H1 (cell line): ENCODE results near the gene PCDH8. TPM values are rescaled to one million over a fixed set of nuclear protein-coding genes. Genes with fewer than 3 reads are reported as not detected.

Experiments used
- CTCF ChIA-PET: fragments of 300-600 bp; sonication (Branson Sonifier 250); formaldehyde crosslinking; loops from one replicate; lab custom pipeline; 2021; ENCODE audit not compliant: partially characterized antibody; lab: Charles Lee
- POLR2A ChIA-PET: fragments of 300-600 bp; sonication (Branson Sonifier 250); formaldehyde crosslinking; loops from one replicate; lab custom pipeline; 2021; ENCODE audit warnings: inconsistent platforms; ENCODE audit not compliant: partially characterized antibody; lab: Charles Lee
- DNase-seq, 2 experiments: peaks; one replicate each; pipeline versions ENCODE4 v3.0.0 to v3.0.0-alpha.2; 2010 to 2022; ENCODE audit warnings: low spot score in 2 of 2, low read depth in 1 of 2, mixed read lengths in 1 of 2
- FAIRE-seq: peaks from 2 replicates; lab custom pipeline; 2011; peaks lifted over from hg19 to GRCh38; lab: Jason Lieb, UNC
- H2AFZ ChIP-seq: 2 replicates; pipeline ENCODE4 v1.8.1; 2012; ENCODE audit warnings: low read length, inconsistent platforms
- H2AK5ac ChIP-seq: 2 replicates; pipeline ENCODE4 v1.6.1; 2013; ENCODE audit warnings: low read depth, low read length
- H2BK120ac ChIP-seq: replicated peaks from 2 replicates; pipeline ENCODE3; 2013; ENCODE audit warnings: low read depth, low read length, inconsistent platforms
- H2BK12ac ChIP-seq: 2 replicates; pipeline ENCODE4 v1.6.1; 2013; ENCODE audit warnings: low read depth, low read length
- H2BK15ac ChIP-seq: 2 replicates; pipeline ENCODE4 v1.6.1; 2013; ENCODE audit warnings: low read length
- H2BK20ac ChIP-seq: 2 replicates; pipeline ENCODE4 v1.6.1; 2013; ENCODE audit warnings: low read length
- H2BK5ac ChIP-seq: 2 replicates; pipeline ENCODE4 v1.6.1; 2013; ENCODE audit warnings: low read depth, low read length
- H3K14ac ChIP-seq: 2 replicates; pipeline ENCODE4 v1.6.1; 2013; ENCODE audit warnings: inconsistent platforms; ENCODE audit not compliant: insufficient read length
- H3K18ac ChIP-seq: 2 replicates; pipeline ENCODE4 v1.6.1; 2013; ENCODE audit warnings: low read length; ENCODE audit errors: extremely low read depth
- H3K23ac ChIP-seq: 2 replicates; pipeline ENCODE4 v1.6.1; 2013; ENCODE audit warnings: inconsistent platforms; ENCODE audit not compliant: insufficient read length
- H3K23me2 ChIP-seq: 2 replicates; pipeline ENCODE4 v1.6.1; 2013; ENCODE audit warnings: low read depth, low read length
- H3K27ac ChIP-seq: 2 replicates; pipeline ENCODE4 v1.6.1; 2011; ENCODE audit warnings: low read depth, low read length, inconsistent platforms
- H3K27me3 ChIP-seq, 4 experiments: replicated peaks in 1 of 4; 1 replicate in 1 of 4; 2 replicates in 3 of 4; pipeline versions ENCODE4 v1.6.1 to v1.8.1; 2011 to 2013; ENCODE audit warnings: low read length in 3 of 4, mild to moderate bottlenecking in 3 of 4, inconsistent platforms in 2 of 4, mixed read lengths in 2 of 4, moderate library complexity in 1 of 4; ENCODE audit not compliant: control insufficient read depth in 3 of 4, insufficient read depth in 3 of 4; ENCODE audit errors: extremely low read depth in 1 of 4
- H3K36me3 ChIP-seq, 4 experiments: 2 replicates each; pipeline versions ENCODE4 v1.6.1 to v1.8.1; 2011 to 2013; ENCODE audit warnings: mild to moderate bottlenecking in 4 of 4, low read length in 3 of 4, moderate library complexity in 2 of 4, control low read depth in 1 of 4, inconsistent platforms in 1 of 4; ENCODE audit not compliant: insufficient read depth in 4 of 4, control insufficient read depth in 2 of 4
- H3K4ac ChIP-seq: replicated peaks from 2 replicates; pipeline ENCODE3; 2013; ENCODE audit warnings: low read length, low read depth, mixed read lengths, inconsistent platforms; ENCODE audit not compliant: insufficient read length
- H3K4me1 ChIP-seq, 4 experiments: replicated peaks in 1 of 4; 1 replicate in 1 of 4; 2 replicates in 3 of 4; pipeline versions ENCODE4 v1.6.1 to v1.8.1; 2011 to 2013; ENCODE audit warnings: low read length in 3 of 4, inconsistent platforms in 2 of 4, mixed read lengths in 1 of 4; ENCODE audit not compliant: insufficient read depth in 4 of 4, control insufficient read depth in 3 of 4
- H3K4me2 ChIP-seq, 2 experiments: 2 replicates each; pipeline versions ENCODE4 v1.6.1 to v1.8.1; 2011 to 2013; ENCODE audit warnings: low read depth in 2 of 2, low read length in 2 of 2, control low read depth in 1 of 2, inconsistent platforms in 1 of 2, mild to moderate bottlenecking in 1 of 2; ENCODE audit not compliant: insufficient read depth in 1 of 2
- H3K4me3 ChIP-seq, 4 experiments: fragments of 200-600, 300-600 bp in 1 of 4; sonication (generic), shearing (Covaris generic), sonication (Bioruptor Twin) in 1 of 4; 2 replicates each; pipeline versions ENCODE4 v1.5.1 to v1.8.1; 2011 to 2016; ENCODE audit warnings: low read length in 4 of 4, low read depth in 3 of 4, control low read depth in 2 of 4, inconsistent platforms in 2 of 4, mild to moderate bottlenecking in 2 of 4, mixed read lengths in 1 of 4, moderate library complexity in 1 of 4; ENCODE audit not compliant: insufficient read depth in 2 of 4; ENCODE audit errors: extremely low read depth in 1 of 4
- H3K56ac ChIP-seq: replicated peaks from 2 replicates; pipeline ENCODE3; 2013; ENCODE audit warnings: low read depth, mild to moderate bottlenecking, mixed read lengths, low read length, inconsistent platforms; ENCODE audit not compliant: insufficient read length
- H3K79me1 ChIP-seq: 2 replicates; pipeline ENCODE4 v1.6.1; 2013; ENCODE audit warnings: low read depth, low read length, control low read depth
- H3K79me2 ChIP-seq, 2 experiments: 2 replicates each; pipeline versions ENCODE4 v1.6.1 to v1.8.1; 2012 to 2013; ENCODE audit warnings: low read length in 2 of 2, mild to moderate bottlenecking in 2 of 2, inconsistent platforms in 1 of 2; ENCODE audit not compliant: insufficient read depth in 2 of 2, control insufficient read depth in 1 of 2
- H3K9ac ChIP-seq, 4 experiments: replicated peaks in 1 of 4; 1 replicate in 1 of 4; 2 replicates in 3 of 4; pipeline versions ENCODE4 v1.6.1 to v1.8.1; 2011 to 2013; ENCODE audit warnings: low read depth in 3 of 4, low read length in 3 of 4, control low read depth in 2 of 4, mild to moderate bottlenecking in 2 of 4, moderate library complexity in 2 of 4, inconsistent platforms in 1 of 4; ENCODE audit errors: extremely low read depth in 1 of 4
- H3K9me3 ChIP-seq, 2 experiments: 2 replicates each; pipeline versions ENCODE4 v1.6.1 to v1.8.1; 2012 to 2013; ENCODE audit warnings: mild to moderate bottlenecking in 2 of 2, moderate library complexity in 2 of 2, control low read depth in 1 of 2, inconsistent platforms in 1 of 2, low read depth in 1 of 2, low read length in 1 of 2, mixed read lengths in 1 of 2; ENCODE audit not compliant: insufficient read depth in 2 of 2
- H4K20me1 ChIP-seq, 2 experiments: replicated peaks in 1 of 2; 2 replicates each; pipeline versions ENCODE3 to v1.8.1; 2011 to 2013; ENCODE audit warnings: inconsistent platforms in 2 of 2, low read length in 2 of 2, mild to moderate bottlenecking in 1 of 2; ENCODE audit not compliant: insufficient read depth in 2 of 2, control insufficient read depth in 1 of 2
- H4K5ac ChIP-seq: 2 replicates; pipeline ENCODE4 v1.6.1; 2013; ENCODE audit warnings: low read length, low read depth, mixed read lengths, inconsistent platforms; ENCODE audit not compliant: insufficient read length
- H4K8ac ChIP-seq: 2 replicates; pipeline ENCODE4 v1.8.0; 2013; ENCODE audit warnings: mild to moderate bottlenecking, moderate library complexity, low read length, inconsistent platforms; ENCODE audit not compliant: insufficient read depth; ENCODE audit errors: extremely low read depth
- H4K91ac ChIP-seq: replicated peaks from 2 replicates; pipeline ENCODE3; 2013; ENCODE audit warnings: low read length, mixed read lengths, inconsistent platforms; ENCODE audit not compliant: insufficient read length
- ASH2L ChIP-seq: fragments of 200-600, 300-600 bp; sonication (generic); IDR thresholded peaks from one replicate; pipeline ENCODE4 v1.7.1; 2017; ENCODE audit warnings: low read length
- BACH1 ChIP-seq: IDR thresholded peaks from 2 replicates; pipeline ENCODE4 v1.6.1; 2012; ENCODE audit warnings: low read length, improper control_type of control experiment
- CTCF ChIP-seq, 3 experiments: IDR thresholded peaks; 1 replicate in 2 of 3; 2 replicates in 1 of 3; pipeline versions ENCODE4 v1.5.1 to v1.6.1; 2011; ENCODE audit warnings: low read length in 3 of 3, mild to moderate bottlenecking in 3 of 3, inconsistent platforms in 2 of 3, low read depth in 1 of 3, moderate library complexity in 1 of 3; ENCODE audit not compliant: insufficient read depth in 1 of 3; ENCODE audit errors: control extremely low read depth in 1 of 3
- EGR1 ChIP-seq: IDR thresholded peaks from 2 replicates; pipeline ENCODE4 v1.6.1; 2011; ENCODE audit warnings: low read depth, low read length, borderline replicate concordance
- KDM1A ChIP-seq: fragments of 200-600, 300-600 bp; sonication (generic); IDR thresholded peaks from 2 replicates; pipeline ENCODE4 v1.7.1; 2016; ENCODE audit warnings: mild to moderate bottlenecking, low read length, borderline replicate concordance
- MAX ChIP-seq: IDR thresholded peaks from 2 replicates; pipeline ENCODE4 v1.6.1; 2012; ENCODE audit warnings: inconsistent platforms
- PHF8 ChIP-seq: fragments of 200-600 bp; sonication (generic); conservative IDR thresholded peaks from 2 replicates; pipeline ENCODE4 v1.7.1; 2012; ENCODE audit warnings: low read depth, mild to moderate bottlenecking, inconsistent platforms, low read length, moderate library complexity
- POLR2A ChIP-seq, 2 experiments: IDR thresholded peaks; 1 replicate in 1 of 2; 2 replicates in 1 of 2; pipeline ENCODE4 v1.6.1; 2011; ENCODE audit warnings: low read depth in 2 of 2, low read length in 2 of 2, mild to moderate bottlenecking in 2 of 2; ENCODE audit errors: control extremely low read depth in 1 of 2
- POLR2AphosphoS5 ChIP-seq: IDR thresholded peaks from 2 replicates; pipeline ENCODE4 v1.6.1; 2011; ENCODE audit warnings: low read depth, low read length
- SAP30 ChIP-seq: fragments of 300-600 bp; sonication (generic); IDR thresholded peaks from 2 replicates; pipeline ENCODE4 v1.7.1; 2012; ENCODE audit warnings: low read length, moderate library complexity, mild to moderate bottlenecking, inconsistent platforms; ENCODE audit not compliant: insufficient read depth, insufficient replicate concordance
- SRF ChIP-seq: IDR thresholded peaks from 2 replicates; pipeline ENCODE4 v1.6.1; 2011; ENCODE audit warnings: mild to moderate bottlenecking, low read depth, low read length, moderate library complexity
- TCF12 ChIP-seq: IDR thresholded peaks from 2 replicates; pipeline ENCODE4 v1.6.1; 2011; ENCODE audit warnings: low read depth, mild to moderate bottlenecking, low read length
- WGBS, 2 experiments: shearing (Covaris generic) in 1 of 2; methylation state at CpG; one replicate each; pipeline versions ENCODE4 v1.1.6 to v1.1.7; 2013 to 2015; ENCODE audit warnings: low lambda C conversion rate in 2 of 2, mixed read lengths in 2 of 2, inconsistent platforms in 1 of 2, low coverage in 1 of 2, missing lambda C conversion rate in 1 of 2; ENCODE audit not compliant: insufficient replicate concordance in 2 of 2, insufficient coverage in 1 of 2, insufficient read length in 1 of 2; ENCODE audit errors: extremely low coverage in 1 of 2, missing lambda C conversion rate in 1 of 2; 5-methylcytosine and 5-hydroxymethylcytosine counted together
- polyA plus RNA-seq, 7 experiments: library from polyadenylated mRNA; depleted of rRNA in 3 of 7; stranded (reverse) in 5 of 7; unstranded in 2 of 7; fragments of >200 nt in 5 of 7; fragments of 200-250 nt in 2 of 7; gene quantifications; 1 replicate in 5 of 7; 2 replicates in 1 of 7; 4 replicates in 1 of 7; pipeline versions ENCODE4 v1.2.1 to v1.2.3, GENCODE V29; 2011 to 2013; ENCODE audit warnings: missing spikeins in 2 of 7, mixed read lengths in 2 of 7
- total RNA-seq: library from RNA; stranded (reverse); fragmentation: NEBNext Ultra II Directional; extraction: Animal tissue kit (Norgen Biotek cat#: 25700); gene quantifications from 2 replicates; pipeline ENCODE4 v1.2.1, GENCODE V29; 2021

PCDH8 gene
- total and polyA plus RNA-seq, 2 of the 8 experiments (the other 6 are each of a cell fraction or from before 2014, with no cell fraction given): 0.82 to 1.6 TPM

GRCh38 chr13:52806029-52806428 lies 42.4 kb downstream of the PCDH8 start:
- H4K91ac ChIP-seq: no peak overlapping the region
- H3K56ac ChIP-seq: no peak overlapping the region
- no peak overlapping the region for H3K14ac ChIP-seq
- H2AFZ ChIP-seq: no peak overlapping the region
- WGBS, 2 experiments: 91% methylated on average over 6 of the region's 6 CpGs; no CpG with 5 or more reads in 1 of the 2 experiments
- FAIRE-seq: no peak
- CTCF ChIA-PET: interaction anchor here (1.1 to 8.5 kb wide), 4 partner anchors 13 to 162 kb away, joined by 3 to 75 read pairs (median 34); no protein-coding TSS in a partner anchor
- no peak overlapping the region for H3K23ac ChIP-seq
- no peak overlapping the region for H3K4me3 ChIP-seq
- no peak for DNase-seq
- POLR2A ChIA-PET: no interaction called here
- no peak overlapping the region for H4K5ac ChIP-seq
- no peak overlapping the region for H4K8ac ChIP-seq
- H2BK120ac ChIP-seq: no peak overlapping the region
- H3K27me3 ChIP-seq: no peaks in the 10 kb centered on the region
- no peaks in the 10 kb centered on the region; the same call in 1 of the 2 replicates for H3K23me2 ChIP-seq
- H3K18ac ChIP-seq: no peak overlapping the region; the same call in 1 of the 2 replicates
- no peak overlapping the region for H2BK20ac ChIP-seq
- H3K4ac ChIP-seq: no peak overlapping the region
- H3K36me3 ChIP-seq: no peaks in the 10 kb centered on the region
- no peak overlapping the region for H2BK12ac ChIP-seq
- no peak overlapping the region for H3K27ac ChIP-seq
- no peak overlapping the region for H3K9ac ChIP-seq
- no peaks in the 10 kb centered on the region for H3K9me3 ChIP-seq
- no peak overlapping the region for H2AK5ac ChIP-seq
- H3K79me1 ChIP-seq: no peaks in the 10 kb centered on the region
- no peak overlapping the region for H2BK15ac ChIP-seq
- no peaks in the 10 kb centered on the region for H4K20me1 ChIP-seq
- no peaks in the 10 kb centered on the region for H3K79me2 ChIP-seq
- peaks cover 0 to 6% (median 4%) of the 10 kb centered on the region in 4 experiments; a peak in 4 of 7 replicates for H3K4me1 ChIP-seq
- H3K4me2 ChIP-seq: no peak overlapping the region
- H2BK5ac ChIP-seq: no peak overlapping the region
- TF ChIP-seq ASH2L (no peak), EGR1 (no peak), SRF (no peak), KDM1A (no peak), BACH1 (no peak), CTCF (IDR thresholded peaks at IDR 0.05; ENCODE audit: control extremely low read depth in 1 of 3, insufficient read depth in 1 of 3, low read depth in 1 of 3, low read length in 3 of 3) (no peak), SAP30 (no peak), TCF12 (no peak), MAX (no peak), POLR2A (IDR thresholded peaks at IDR 0.05; ENCODE audit: control extremely low read depth in 1 of 2, low read depth in 2 of 2, low read length in 2 of 2) (no peak), PHF8 (no peak), POLR2AphosphoS5 (no peak)
